Left ventricle myocardium inferior (tissue), 1 donor: ENCODE results near the gene ECSCR. TPM values are rescaled to one million over a fixed set of nuclear protein-coding genes. Genes with fewer than 3 reads are reported as not detected.
"Not testable (repeated sequence)": the region's sequence is repeated elsewhere in the genome, so short reads cannot be mapped to it uniquely, and the experiment has no call there.

Experiments
- DNase-seq: peaks from one replicate; pipeline ENCODE4 v3.0.0-alpha.2; 2020
- H3K27ac ChIP-seq: fragments of 200-600 bp; replicated peaks from 2 replicates; pipeline ENCODE4 v1.8.0; 2021
- H3K27me3 ChIP-seq: fragments of 200-600 bp; 2 replicates; pipeline ENCODE4 v1.8.0; 2021; ENCODE audit warnings: low read depth
- H3K36me3 ChIP-seq: fragments of 200-600 bp; 2 replicates; pipeline ENCODE4 v1.8.0; 2021
- H3K4me1 ChIP-seq: fragments of 200-600 bp; 2 replicates; pipeline ENCODE4 v1.8.0; 2021
- H3K4me3 ChIP-seq: fragments of 200-600 bp; 2 replicates; pipeline ENCODE4 v1.8.0; 2021; ENCODE audit warnings: mild to moderate bottlenecking, moderate library complexity
- H3K9me3 ChIP-seq: fragments of 200-600 bp; replicated peaks from 2 replicates; pipeline ENCODE4 v1.8.0; 2021
- intact Hi-C: fragments of 100-400 bp; cut with micrococcal nuclease; formaldehyde crosslinking; loops from one replicate; pipeline ENCODE4 v1.11.0; 2022
- total RNA-seq: library from RNA; stranded (reverse); fragmentation: NEBNext Ultra II Directional; extraction: Animal tissue kit (Norgen Biotek cat#: 25700); gene quantifications from one replicate; pipeline ENCODE4 v1.2.1, GENCODE V29; 2021
- TF ChIP-seq, protein P1 (sequence below): fragments of 200-600 bp; IDR thresholded peaks from 2 replicates; pipeline ENCODE4 v1.8.0; 2021; ENCODE audit warnings: antibody characterized with exemption, mild to moderate bottlenecking, borderline replicate concordance
- donor health status: DM: no; HTN: yes; CAD: no; lungs with severe emphysema.

The ECSCR gene
- total RNA-seq, 1 donor from 2014 or later, result 20.9 TPM

DNA sequence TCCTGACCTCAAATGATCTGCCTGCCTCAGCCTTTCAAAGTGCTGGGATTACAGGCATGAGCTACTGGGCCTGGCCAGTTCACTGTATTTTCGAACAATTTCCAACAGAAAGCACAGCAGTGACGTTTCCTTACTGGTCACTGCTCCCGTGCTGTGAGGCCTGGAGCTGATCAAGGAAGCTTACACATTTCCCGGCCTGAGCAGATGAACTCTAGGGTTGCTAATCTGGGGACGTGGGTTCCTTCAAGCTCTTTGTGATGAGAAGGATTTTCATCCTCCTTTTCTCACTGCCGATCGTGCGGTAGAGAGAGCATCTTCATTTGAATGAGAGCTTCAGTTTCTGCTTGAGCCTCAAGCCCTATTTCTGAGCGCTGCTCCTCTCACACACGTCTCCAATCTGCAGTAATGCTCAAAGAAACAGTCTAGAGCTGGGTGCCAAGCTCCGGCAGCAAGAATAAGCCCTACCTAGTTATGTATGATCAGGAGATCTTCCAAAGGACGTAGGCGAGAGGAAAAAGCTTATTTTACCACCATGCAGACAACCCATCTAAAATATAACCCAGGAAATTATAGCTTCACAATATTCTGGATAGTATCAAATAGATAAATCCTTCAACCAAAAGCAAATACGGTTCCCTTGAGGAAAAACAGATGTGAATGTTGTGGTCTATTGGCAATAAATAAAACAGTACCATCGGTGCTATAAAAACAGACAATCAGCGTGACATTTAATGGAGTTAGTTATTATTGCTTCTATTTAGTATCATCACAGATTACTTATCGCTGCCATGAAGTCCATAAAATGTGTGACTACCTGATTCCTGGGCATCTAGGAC is 51.3 kb downstream of the ECSCR start:
- Histone ChIP-seq H3K4me3 (no peak overlapping the region), H3K27ac (peak overlapping the region; percentile 91), H3K36me3 (peaks cover 14% of the 10 kb centered on the region), H3K27me3 (no peaks in the 10 kb centered on the region), H3K9me3 (no peaks in the 10 kb centered on the region), H3K4me1 (peaks cover 48% of the 10 kb centered on the region)
- intact Hi-C loops, result no loop called here
- no peak for DNase-seq
- TF ChIP-seq, protein P1, sequence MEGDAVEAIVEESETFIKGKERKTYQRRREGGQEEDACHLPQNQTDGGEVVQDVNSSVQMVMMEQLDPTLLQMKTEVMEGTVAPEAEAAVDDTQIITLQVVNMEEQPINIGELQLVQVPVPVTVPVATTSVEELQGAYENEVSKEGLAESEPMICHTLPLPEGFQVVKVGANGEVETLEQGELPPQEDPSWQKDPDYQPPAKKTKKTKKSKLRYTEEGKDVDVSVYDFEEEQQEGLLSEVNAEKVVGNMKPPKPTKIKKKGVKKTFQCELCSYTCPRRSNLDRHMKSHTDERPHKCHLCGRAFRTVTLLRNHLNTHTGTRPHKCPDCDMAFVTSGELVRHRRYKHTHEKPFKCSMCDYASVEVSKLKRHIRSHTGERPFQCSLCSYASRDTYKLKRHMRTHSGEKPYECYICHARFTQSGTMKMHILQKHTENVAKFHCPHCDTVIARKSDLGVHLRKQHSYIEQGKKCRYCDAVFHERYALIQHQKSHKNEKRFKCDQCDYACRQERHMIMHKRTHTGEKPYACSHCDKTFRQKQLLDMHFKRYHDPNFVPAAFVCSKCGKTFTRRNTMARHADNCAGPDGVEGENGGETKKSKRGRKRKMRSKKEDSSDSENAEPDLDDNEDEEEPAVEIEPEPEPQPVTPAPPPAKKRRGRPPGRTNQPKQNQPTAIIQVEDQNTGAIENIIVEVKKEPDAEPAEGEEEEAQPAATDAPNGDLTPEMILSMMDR, result no peak

DNA sequence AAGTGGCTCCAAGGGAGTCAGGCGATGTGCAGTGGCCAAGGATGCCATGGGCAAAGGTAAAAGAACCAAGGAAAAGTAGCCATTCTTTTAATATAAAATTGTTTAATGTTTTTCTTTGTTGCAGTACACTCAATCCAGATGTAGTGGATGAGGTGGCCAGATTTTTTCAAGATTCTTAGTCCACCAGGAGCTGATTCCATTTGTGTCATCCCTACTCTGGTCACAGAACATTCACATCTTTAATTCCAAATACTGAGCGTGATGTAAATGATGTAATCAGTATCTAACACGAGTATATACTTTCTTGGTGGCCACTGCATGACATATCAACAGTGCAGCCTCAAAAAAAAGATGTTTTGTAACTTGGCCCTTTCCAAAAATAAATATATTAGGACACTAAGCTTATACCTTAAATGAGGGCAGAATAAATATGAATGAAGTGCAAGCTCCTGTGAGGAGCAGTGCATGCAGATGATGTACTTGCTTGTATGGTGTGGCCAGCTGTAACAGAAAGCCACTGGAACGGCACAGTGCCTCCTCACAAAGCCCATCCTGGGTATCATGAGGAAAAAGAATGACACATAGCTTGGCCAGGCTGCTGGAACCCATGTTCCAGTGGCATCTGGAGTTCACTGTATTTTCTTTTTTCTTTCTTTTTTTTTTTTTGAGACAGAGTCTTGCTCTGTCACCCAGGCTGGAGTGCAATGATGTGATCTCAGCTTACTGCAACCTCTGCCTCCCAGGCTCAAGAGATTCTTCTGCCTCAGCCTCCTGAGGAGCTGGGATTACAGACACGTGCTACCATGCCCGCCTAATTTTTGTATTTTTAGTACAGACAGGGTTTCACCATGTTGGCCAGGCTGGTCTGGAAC is 52.2 kb downstream of the ECSCR start:
- intact Hi-C loops, result no loop called here
- peak overlapping the region; percentile 91 for H3K27ac ChIP-seq
- H3K36me3 ChIP-seq, result peaks cover 14% of the 10 kb centered on the region
- no peak overlapping the region for H3K4me3 ChIP-seq
- no peaks in the 10 kb centered on the region for H3K27me3 ChIP-seq
- no peak for DNase-seq
- H3K9me3 ChIP-seq, result no peaks in the 10 kb centered on the region
- H3K4me1 ChIP-seq, result peaks cover 39% of the 10 kb centered on the region
- TF ChIP-seq, protein P1, result no peak

DNA sequence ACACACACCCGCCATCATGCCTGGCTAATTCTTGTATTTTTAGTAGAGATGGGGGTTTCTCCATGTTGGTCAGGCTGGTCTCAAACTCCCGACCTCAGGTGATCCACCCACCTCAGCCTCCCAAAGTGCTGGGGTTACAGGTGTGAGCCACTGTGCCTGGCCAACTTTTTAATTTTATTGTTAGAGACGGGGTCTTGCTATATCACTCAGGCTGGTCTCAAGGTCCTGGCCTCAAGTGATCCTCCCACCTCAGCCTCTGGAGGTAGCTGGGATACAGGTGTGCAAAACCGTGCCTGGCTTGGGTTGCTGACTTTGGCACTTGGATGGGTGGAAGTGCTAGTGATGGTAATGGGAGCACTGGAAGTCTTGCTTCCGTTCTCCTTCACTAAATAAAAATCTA is 53.4 kb downstream of the ECSCR start:
- H3K4me3 ChIP-seq, H3K27me3 ChIP-seq, H3K9me3 ChIP-seq, intact Hi-C loops, DNase-seq, H3K27ac ChIP-seq: not testable (repeated sequence)
- peaks cover 34% of the 10 kb centered on the region for H3K4me1 ChIP-seq
- peaks cover 14% of the 10 kb centered on the region for H3K36me3 ChIP-seq

DNA sequence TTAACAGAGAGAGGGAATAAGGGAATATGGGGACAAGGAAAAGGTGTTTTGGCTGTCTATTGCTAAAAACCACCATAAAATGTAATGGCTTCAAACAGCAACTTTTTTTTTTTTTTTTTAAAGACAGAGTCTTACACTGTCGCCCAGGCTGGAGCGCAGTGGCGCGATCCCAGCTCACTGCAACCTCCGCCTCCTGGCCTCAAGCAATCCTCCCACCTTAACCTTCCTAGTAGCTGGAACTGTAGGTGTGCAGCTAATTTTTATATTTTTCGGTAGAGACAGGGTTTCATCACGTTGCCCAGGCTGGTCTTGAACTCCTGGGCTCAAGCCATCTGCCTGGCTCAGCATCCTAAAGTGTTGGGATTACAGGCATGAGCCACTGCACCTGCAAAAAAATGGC is 54.4 kb downstream of the ECSCR start:
- Histone ChIP-seq H3K27ac (no peak overlapping the region), H3K4me1 (peaks cover 30% of the 10 kb centered on the region), H3K4me3 (no peak overlapping the region), H3K36me3 (peaks cover 14% of the 10 kb centered on the region), H3K9me3 (no peaks in the 10 kb centered on the region), H3K27me3 (no peaks in the 10 kb centered on the region)
- TF ChIP-seq, protein P1, result no peak
- no peak for DNase-seq
- intact Hi-C loops, result no loop called here

DNA sequence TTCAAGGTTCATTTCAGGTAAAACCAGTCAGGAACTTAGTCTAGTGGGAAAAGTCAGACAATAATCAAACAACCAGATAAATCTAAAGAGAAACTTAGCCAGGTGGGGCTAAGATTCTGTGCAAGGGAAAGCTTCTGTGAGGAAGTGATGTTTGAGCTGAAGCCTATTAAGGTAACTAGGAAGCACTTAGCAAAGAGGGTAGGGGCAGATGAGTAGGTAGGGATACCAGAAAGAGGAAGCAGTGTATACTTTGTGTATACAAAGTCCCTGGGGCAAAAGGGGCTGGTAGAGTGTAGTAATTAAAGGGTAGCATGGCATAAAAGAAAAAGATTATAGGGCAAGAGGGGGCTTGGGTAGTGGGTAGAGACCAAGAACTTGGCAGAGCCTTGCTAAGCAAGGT is 55.0 kb downstream of the ECSCR start:
- no peak overlapping the region for H3K4me3 ChIP-seq
- H3K27me3 ChIP-seq, result no peaks in the 10 kb centered on the region
- peaks cover 7% of the 10 kb centered on the region for H3K36me3 ChIP-seq
- H3K9me3 ChIP-seq, result no peaks in the 10 kb centered on the region
- peaks cover 36% of the 10 kb centered on the region for H3K4me1 ChIP-seq
- H3K27ac ChIP-seq, result no peak overlapping the region
- intact Hi-C loops, result no loop called here
- DNase-seq, result no peak
- TF ChIP-seq, protein P1, result no peak
